Activated gamma-delta T cell (primary cell): ENCODE data around the gene SLC52A1.
"Not testable (repeated sequence)": the region's sequence is repeated elsewhere in the genome, so short reads cannot be mapped to it uniquely, and the experiment has no call there.

Experiments used
- DNase-seq: peaks from one replicate; lab custom pipeline; 2025; lab: John Stamatoyannopoulos, UW
- total RNA-seq, 2 donors: gene quantifications; one replicate each; lab custom pipeline; 2026; lab: John Stamatoyannopoulos, UW

The SLC52A1 gene
- 0.51 to 1.3 reads per million in 2 donors for total RNA-seq

GRCh38 chr17:5035315-5035714, at the start of gene SLC52A1:
SLC52A1 (minus strand) TSS chr17:5035426; CDS start chr17:5034606, 820 bp downstream.
- DNase-seq, result no peak

GRCh38 chr17:5080591-5080990, 45.4 kb upstream of the SLC52A1 start:
- DNase-seq, result no peak

GRCh38 chr17:5078106-5079028, 43.1 kb upstream of the SLC52A1 start, which contains the start of gene ZFP3:
ZFP3 (plus strand) TSS chr17:5078467; CDS start chr17:5091505, 13,038 bp downstream.
- DNase-seq, result peak; percentile 62

- DNase-seq, result no peak
Observed at GRCh38 chr17:5077781-5078105, 42.5 kb upstream of the SLC52A1 start.

DNA sequence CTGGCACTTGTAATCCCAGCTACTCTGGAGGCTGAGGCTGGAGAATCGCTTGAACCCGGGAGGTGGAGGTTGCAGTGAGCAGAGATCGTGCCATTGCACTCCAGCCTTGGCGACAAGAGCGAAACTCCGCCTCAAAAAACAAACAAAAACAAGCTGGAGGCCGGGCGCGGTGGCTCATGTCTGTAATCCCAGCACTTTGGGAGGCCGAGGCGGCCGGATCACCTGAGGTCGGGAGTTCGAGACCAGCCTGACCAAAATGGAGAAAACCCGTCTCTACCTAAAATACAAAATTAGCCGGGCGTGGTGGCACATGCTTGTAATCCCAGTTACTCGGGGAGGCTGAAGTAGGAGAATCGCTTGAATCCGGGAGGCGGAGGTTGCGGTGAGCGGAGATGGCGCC, 42.0 kb upstream of the SLC52A1 start:
- DNase-seq, result not testable (repeated sequence)

- DNase-seq, result not testable (repeated sequence)
Observed at GRCh38 chr17:5075472-5075871, 40.2 kb upstream of the SLC52A1 start.

DNA sequence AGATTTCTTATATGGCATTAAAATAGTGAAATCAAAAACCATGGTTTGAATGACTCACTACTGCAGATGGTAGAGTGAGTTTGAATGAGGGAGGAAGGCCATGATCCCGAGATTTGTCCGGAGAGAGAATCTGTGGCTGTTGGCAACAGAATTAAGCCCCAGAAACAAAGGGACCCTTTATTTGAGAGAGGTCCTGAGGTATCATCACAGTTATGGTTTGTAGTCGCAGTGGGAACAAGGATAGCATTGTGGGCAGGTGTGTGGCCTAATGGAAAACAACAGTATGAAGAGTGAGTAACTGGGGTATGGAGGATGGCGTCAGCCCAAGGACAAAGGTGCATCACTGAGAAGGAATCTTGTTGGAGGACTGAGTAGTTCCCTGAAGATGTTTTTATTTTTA, 34.5 kb upstream of the SLC52A1 start:
- no peak for DNase-seq

- no peak for DNase-seq
Observed at GRCh38 chr17:5068236-5068635, 33.0 kb upstream of the SLC52A1 start.

- no peak for DNase-seq
Observed at GRCh38 chr17:5065227-5065744, 30.1 kb upstream of the SLC52A1 start.

- no peak for DNase-seq
Observed at GRCh38 chr17:5055543-5055942, 20.3 kb upstream of the SLC52A1 start.

GRCh38 chr17:5050278-5050677, 15.1 kb upstream of the SLC52A1 start:
- DNase-seq, result no peak

DNA sequence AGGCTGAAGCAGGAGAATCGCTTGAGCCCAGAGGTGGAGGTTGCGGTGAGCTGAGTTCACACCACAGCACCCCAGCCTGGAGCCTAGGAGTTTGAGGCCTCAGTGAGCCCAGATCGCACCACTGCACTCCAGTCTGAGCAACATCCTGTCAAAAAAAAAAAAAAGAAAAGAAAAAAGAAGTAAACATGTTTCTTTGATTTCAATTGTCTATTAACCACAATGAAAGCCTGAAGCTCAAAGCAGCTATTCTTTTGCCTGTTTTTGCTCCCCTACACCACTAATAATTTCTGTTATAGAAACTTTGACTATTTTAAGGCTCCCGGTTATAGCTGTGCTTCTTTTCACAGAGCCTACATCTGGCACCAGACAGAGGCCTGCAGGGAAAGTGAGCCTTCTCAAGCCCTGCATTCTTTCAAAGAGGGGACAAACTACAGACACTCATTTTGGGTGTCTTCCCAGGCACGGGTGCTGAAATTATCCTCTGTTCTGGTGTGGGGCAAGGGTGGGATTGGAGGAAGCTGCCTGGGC, 14.2 kb upstream of the SLC52A1 start:
- peak; percentile 24 for DNase-seq

GRCh38 chr17:5047446-5047845, 12.2 kb upstream of the SLC52A1 start:
- DNase-seq, result no peak

GRCh38 chr17:5045496-5045895, 10.3 kb upstream of the SLC52A1 start:
- no peak for DNase-seq

- DNase-seq, result no peak
Observed at GRCh38 chr17:5044630-5045029, 9.4 kb upstream of the SLC52A1 start.

GRCh38 chr17:5043524-5043923, 8.3 kb upstream of the SLC52A1 start:
- no peak for DNase-seq

- no peak for DNase-seq
Observed at GRCh38 chr17:5042157-5043022, 7.2 kb upstream of the SLC52A1 start.

DNA sequence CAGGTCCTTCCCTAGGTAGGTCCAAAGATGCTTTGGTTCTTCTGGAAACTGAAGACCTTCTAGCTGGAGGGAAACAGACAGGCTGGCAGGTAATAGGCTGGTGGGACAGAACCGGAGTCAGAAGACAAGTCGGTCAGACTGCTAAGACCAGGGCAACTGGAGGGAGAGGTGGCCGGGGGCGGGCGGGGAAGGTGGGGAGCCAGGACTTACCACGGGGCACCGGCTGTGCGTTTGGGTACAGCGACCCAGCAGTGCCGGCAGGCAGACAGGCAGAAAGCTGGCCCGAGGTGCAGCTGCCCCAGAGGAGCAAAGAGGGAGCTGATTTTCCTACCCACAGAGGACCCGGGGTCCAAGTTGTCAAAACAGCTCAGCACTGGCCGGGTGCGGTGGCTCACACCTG, 575 bp downstream of the SLC52A1 start:
- no peak for DNase-seq

GRCh38 chr17:5034063-5034462, 1.2 kb downstream of the SLC52A1 start:
- no peak for DNase-seq

DNA sequence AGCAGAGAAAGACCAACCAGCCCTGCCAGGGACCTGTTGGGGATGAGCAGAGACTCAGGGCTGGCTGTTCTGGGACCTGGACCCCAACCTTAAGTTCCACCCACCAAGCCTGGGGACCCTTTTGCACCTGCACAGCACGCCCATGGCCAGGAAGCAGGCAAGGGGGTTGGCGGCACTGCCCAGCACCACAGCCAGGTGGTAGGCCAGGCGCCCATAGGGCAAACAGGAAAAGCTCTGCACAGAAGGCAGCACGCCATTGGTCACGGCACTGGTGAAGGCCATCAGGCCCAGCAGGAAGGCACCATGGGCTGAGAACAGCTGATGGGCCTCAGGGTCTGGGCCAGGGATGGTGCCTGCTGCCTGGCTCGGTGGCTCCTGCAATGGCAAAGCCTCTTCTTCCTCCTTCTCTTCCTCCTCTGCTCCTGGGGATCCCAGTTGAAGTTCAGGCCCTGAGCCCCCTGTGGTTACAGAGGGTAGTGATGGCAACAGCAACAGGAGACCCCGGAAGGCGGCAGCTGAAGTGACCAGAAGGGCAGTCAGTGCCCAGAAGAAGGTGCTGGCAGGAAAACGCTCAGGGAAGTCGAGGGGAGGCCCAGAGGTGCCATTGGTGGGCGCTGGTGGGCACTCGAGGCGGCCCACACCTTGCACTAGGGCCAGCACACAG, 1.7 kb downstream of the SLC52A1 start:
- DNase-seq, result no peak

- DNase-seq, result no peak
Observed at GRCh38 chr17:5032865-5033264, 2.4 kb downstream of the SLC52A1 start.
